A673 (cell line): ENCODE measurements around the gene IGFN1. TPM values are rescaled to one million over a fixed set of nuclear protein-coding genes. Genes with fewer than 3 reads are reported as not detected.

Experiments
- BruUV-seq: library from RNA; stranded (reverse); fragments of 400-500 nt; replicated peaks from 2 replicates; lab custom pipeline; 2021; lab: Mats Ljungman, UMichigan
- CTCF ChIA-PET: fragments of 300-600 bp; sonication (Branson Sonifier 250); formaldehyde crosslinking; loops from one replicate; lab custom pipeline; 2022; ENCODE audit warnings: antibody characterized with exemption; lab: Charles Lee
- POLR2A ChIA-PET: fragments of 300-600 bp; sonication (Branson Sonifier 250); formaldehyde crosslinking; loops from one replicate; lab custom pipeline; 2022; ENCODE audit warnings: antibody characterized with exemption; ENCODE audit not compliant: low non-redundant PET; lab: Charles Lee
- DNase-seq: peaks from one replicate; pipeline ENCODE4 v3.0.0-alpha.2; 2015; ENCODE audit warnings: low spot score
- H3K27ac ChIP-seq: fragments of 200-600 bp; sonication (generic); 2 replicates; pipeline ENCODE4 v1.5.1; 2016; ENCODE audit warnings: mixed run types, low read depth, mild to moderate bottlenecking, mixed read lengths, antibody characterized with exemption, low read length; ENCODE audit not compliant: poor library complexity, severe bottlenecking
- H3K27me3 ChIP-seq: fragments of 200-600 bp; sonication (generic); replicated peaks from 2 replicates; pipeline ENCODE4 v1.6.1; 2017; ENCODE audit warnings: mixed run types, low read depth, mild to moderate bottlenecking, mixed read lengths, antibody characterized with exemption, low read length; ENCODE audit not compliant: insufficient read depth, poor library complexity
- H3K36me3 ChIP-seq: fragments of 200-600 bp; sonication (generic); 2 replicates; pipeline ENCODE4 v1.6.1; 2016; ENCODE audit warnings: mixed run types, mild to moderate bottlenecking, mixed read lengths, antibody characterized with exemption, low read length; ENCODE audit not compliant: insufficient read depth, poor library complexity, severe bottlenecking
- H3K4me1 ChIP-seq: fragments of 200-600 bp; sonication (generic); 2 replicates; pipeline ENCODE4 v1.6.1; 2017; ENCODE audit warnings: mixed run types, mild to moderate bottlenecking, mixed read lengths, antibody characterized with exemption, low read length; ENCODE audit not compliant: insufficient read depth, poor library complexity, severe bottlenecking
- H3K4me3 ChIP-seq: fragments of 200-600 bp; sonication (generic); 2 replicates; pipeline ENCODE4 v1.5.1; 2016; ENCODE audit warnings: low read depth, mixed run types, mild to moderate bottlenecking, mixed read lengths, low read length; ENCODE audit not compliant: poor library complexity, severe bottlenecking
- H3K9me3 ChIP-seq: fragments of 200-600 bp; sonication (generic); 2 replicates; pipeline ENCODE4 v1.6.1; 2016; ENCODE audit warnings: mixed run types, low read depth, mild to moderate bottlenecking, mixed read lengths, antibody characterized with exemption, low read length; ENCODE audit not compliant: poor library complexity, severe bottlenecking
- EZH2 ChIP-seq: fragments of 200-600 bp; sonication (generic); IDR thresholded peaks from 2 replicates; pipeline ENCODE4 v1.6.1; 2017; ENCODE audit warnings: borderline replicate concordance, low read depth, mild to moderate bottlenecking, mixed read lengths, antibody characterized with exemption, low read length; ENCODE audit not compliant: poor library complexity, severe bottlenecking
- intact Hi-C: fragments of 100-400 bp; cut with micrococcal nuclease; formaldehyde crosslinking; loops from one replicate; pipeline ENCODE4 v1.10.0; 2022; ENCODE audit not compliant: unreplicated experiment
- total RNA-seq: library from RNA; stranded (reverse); gene quantifications from 2 replicates; pipeline ENCODE4 v1.2.3, GENCODE V29; 2021
- TF ChIP-seq, protein P1 (sequence below): fragments of 300-800, 200-600 bp; sonication (generic); conservative IDR thresholded peaks from 2 replicates; pipeline ENCODE4 v1.5.1; 2017; ENCODE audit warnings: low read depth, mild to moderate bottlenecking, antibody characterized with exemption, low read length, moderate library complexity, mixed read lengths

IGFN1 gene
- total RNA-seq, 1 experiment from 2014 or later, result 1.2 TPM

DNA sequence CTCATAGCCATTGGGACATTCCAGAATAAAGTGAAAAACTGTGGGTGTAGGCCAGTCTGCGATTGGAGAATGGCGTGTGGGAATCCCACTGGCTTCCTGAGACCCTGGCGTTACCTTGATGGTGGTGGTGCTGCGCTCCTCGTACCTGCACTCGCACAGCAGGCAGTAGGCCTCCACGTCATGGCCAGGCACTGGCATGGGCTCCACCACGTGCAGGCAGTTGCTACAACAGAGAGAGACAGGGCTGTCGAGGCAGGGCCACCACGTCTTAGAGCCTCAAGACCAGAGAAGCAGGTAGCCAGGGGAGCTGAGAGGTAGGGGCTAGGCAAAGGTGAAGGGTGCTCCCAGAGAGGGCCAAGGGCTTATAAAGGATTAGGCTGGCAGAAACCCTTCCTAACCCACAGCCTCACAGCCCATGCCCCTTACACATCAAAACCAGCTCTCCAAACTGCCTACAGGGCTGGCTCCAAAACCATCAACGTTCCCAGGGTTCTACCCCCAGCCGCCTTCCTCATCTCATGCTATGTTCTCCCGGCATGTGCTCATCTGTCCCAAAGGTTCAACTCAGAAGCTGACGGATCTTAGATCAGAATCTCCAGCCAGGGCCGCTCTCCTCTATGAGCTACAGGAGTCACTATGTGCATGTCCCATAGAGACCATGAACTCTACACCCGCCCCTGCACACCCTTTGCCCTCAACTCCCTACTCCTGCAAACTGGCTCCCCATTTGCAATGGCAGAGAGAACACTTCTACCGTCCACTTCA is 43.8 kb upstream of the IGFN1 start:
- no peak for TF ChIP-seq EZH2
- TF ChIP-seq, protein P1, sequence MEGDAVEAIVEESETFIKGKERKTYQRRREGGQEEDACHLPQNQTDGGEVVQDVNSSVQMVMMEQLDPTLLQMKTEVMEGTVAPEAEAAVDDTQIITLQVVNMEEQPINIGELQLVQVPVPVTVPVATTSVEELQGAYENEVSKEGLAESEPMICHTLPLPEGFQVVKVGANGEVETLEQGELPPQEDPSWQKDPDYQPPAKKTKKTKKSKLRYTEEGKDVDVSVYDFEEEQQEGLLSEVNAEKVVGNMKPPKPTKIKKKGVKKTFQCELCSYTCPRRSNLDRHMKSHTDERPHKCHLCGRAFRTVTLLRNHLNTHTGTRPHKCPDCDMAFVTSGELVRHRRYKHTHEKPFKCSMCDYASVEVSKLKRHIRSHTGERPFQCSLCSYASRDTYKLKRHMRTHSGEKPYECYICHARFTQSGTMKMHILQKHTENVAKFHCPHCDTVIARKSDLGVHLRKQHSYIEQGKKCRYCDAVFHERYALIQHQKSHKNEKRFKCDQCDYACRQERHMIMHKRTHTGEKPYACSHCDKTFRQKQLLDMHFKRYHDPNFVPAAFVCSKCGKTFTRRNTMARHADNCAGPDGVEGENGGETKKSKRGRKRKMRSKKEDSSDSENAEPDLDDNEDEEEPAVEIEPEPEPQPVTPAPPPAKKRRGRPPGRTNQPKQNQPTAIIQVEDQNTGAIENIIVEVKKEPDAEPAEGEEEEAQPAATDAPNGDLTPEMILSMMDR, result no peak
- Histone ChIP-seq H3K27me3 (no peaks in the 10 kb centered on the region), H3K27ac (no peak overlapping the region), H3K4me1 (no peaks in the 10 kb centered on the region), H3K36me3 (peaks cover 83% of the 10 kb centered on the region), H3K9me3 (no peaks in the 10 kb centered on the region), H3K4me3 (no peak overlapping the region)
- ChIA-PET CTCF (no interaction called here), POLR2A (no interaction called here)
- intact Hi-C loops, result no loop called here
- BruUV-seq, result no TSS peak
- DNase-seq, result no peak

DNA sequence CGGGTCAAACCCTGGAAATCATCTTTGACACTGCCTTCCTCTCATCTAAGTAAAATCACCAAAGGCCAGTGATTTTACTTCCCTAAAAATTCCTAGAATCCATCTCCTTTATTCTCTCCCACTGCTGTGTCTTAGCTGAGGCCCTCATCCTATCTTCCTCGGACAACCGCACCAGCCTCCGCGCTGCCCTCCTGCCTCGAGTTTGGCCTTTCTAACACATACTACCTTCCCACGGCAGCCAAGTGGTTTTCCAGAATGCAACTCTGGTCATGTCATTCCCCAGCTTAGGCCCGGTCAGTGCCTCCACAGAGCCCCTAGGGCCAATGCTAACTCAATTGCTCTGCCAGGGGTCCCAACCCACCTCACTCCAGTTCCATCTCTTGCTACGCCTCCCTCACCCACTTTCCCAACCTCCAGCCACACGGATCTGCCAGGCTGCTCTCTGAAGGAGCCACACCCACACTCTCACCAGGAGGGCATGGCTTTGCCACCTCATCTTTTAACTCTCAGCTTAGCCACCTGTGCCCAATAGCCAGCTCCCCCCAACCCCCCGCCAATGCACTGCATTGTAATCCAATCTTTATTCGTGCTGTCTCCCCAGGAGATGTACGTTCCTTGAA is 43.1 kb upstream of the IGFN1 start:
- Histone ChIP-seq H3K4me3 (no peak overlapping the region), H3K27me3 (no peaks in the 10 kb centered on the region), H3K36me3 (peaks cover 89% of the 10 kb centered on the region), H3K9me3 (no peaks in the 10 kb centered on the region), H3K4me1 (no peaks in the 10 kb centered on the region), H3K27ac (no peak overlapping the region)
- ChIA-PET CTCF (no interaction called here), POLR2A (no interaction called here)
- no peak for DNase-seq
- intact Hi-C loops, result no loop called here
- no TSS peak for BruUV-seq
- TF ChIP-seq EZH2, result no peak
- TF ChIP-seq, protein P1, result no peak

- intact Hi-C loops, result loop anchor here (1.0 kb wide), 1 partner anchor 212 kb away; no protein-coding TSS in a partner anchor
- peaks cover 70% of the 10 kb centered on the region for H3K36me3 ChIP-seq
- BruUV-seq, result no TSS peak
These were observed 41.2 kb upstream of the IGFN1 start for GRCh38 chr1:201149400-201149799.

More at GRCh38 chr1:201149400-201149799, 41.2 kb upstream of the IGFN1 start:
- CTCF ChIA-PET, result interaction anchor here (0.6 to 1.0 kb wide), 3 partner anchors 73 to 286 kb away, joined by 3 to 4 read pairs (median 4); no protein-coding TSS in a partner anchor
- Histone ChIP-seq H3K27ac (no peak overlapping the region), H3K4me1 (peaks cover 10% of the 10 kb centered on the region), H3K4me3 (no peak overlapping the region), H3K9me3 (no peaks in the 10 kb centered on the region), H3K27me3 (no peaks in the 10 kb centered on the region)
- TF ChIP-seq EZH2, result no peak
- TF ChIP-seq, protein P1, result peak; percentile 50; the same call in 1 of the 2 replicates
- peak; percentile 56 for DNase-seq
- POLR2A ChIA-PET, result no interaction called here
